K562 (cell line): ENCODE measurements around the gene MAP1LC3B2. TPM values are rescaled to one million over a fixed set of nuclear protein-coding genes. Genes with fewer than 3 reads are reported as not detected.

Experiments
- BCOR ChIP-seq: fragments of 450-650 bp; IDR thresholded peaks from 2 replicates; pipeline ENCODE4 v1.6.1; 2016
- CTCFL ChIP-seq: IDR thresholded peaks from 2 replicates; pipeline ENCODE4 v1.6.1; 2011; ENCODE audit warnings: borderline replicate concordance, low read depth, mild to moderate bottlenecking, moderate library complexity, low read length; ENCODE audit not compliant: insufficient read depth, poor library complexity, severe bottlenecking
- MBD1 ChIP-seq: fragments of 250-450 bp; sonication (Bioruptor Pico); IDR thresholded peaks from 2 replicates; pipeline ENCODE4 v1.8.0; 2022; ENCODE audit warnings: inconsistent platforms
- OTX1 ChIP-seq: fragments of 450-650 bp; formaldehyde crosslinking; IDR thresholded peaks from 2 replicates; pipeline ENCODE4 v1.4.0; 2022; ENCODE audit warnings: mild to moderate bottlenecking
- PML ChIP-seq: IDR thresholded peaks from 2 replicates; pipeline ENCODE4 v1.6.1; 2012; ENCODE audit warnings: low read length, inconsistent platforms
- PRMT5 ChIP-seq: sonication (generic); formaldehyde crosslinking; IDR thresholded peaks from 2 replicates; pipeline ENCODE4 v1.5.0; 2020; ENCODE audit warnings: missing genetic modification reagents
- UBTF ChIP-seq, 2 experiments: IDR thresholded peaks; 2 replicates each; pipeline ENCODE4 v1.6.1; 2012; ENCODE audit warnings: improper control_type of control experiment in 2 of 2, low read depth in 2 of 2, low read length in 2 of 2, borderline replicate concordance in 1 of 2
- ZBTB17 ChIP-seq: fragments of 450-650 bp; formaldehyde crosslinking; IDR thresholded peaks from 2 replicates; pipeline ENCODE4 v1.4.0; 2020; ENCODE audit warnings: mild to moderate bottlenecking
- ZNF407 ChIP-seq: fragments of 450-650 bp; IDR thresholded peaks from 2 replicates; pipeline ENCODE4 v1.6.1; 2016; ENCODE audit warnings: low read depth
- polyA plus RNA-seq, 8 experiments: library from polyadenylated mRNA; depleted of rRNA in 4 of 8; stranded (reverse) in 5 of 8; unstranded in 3 of 8; fragments of >200 nt; fragmentation: Nextera tagmentation in 2 of 8; fragmentation: Illumina TruSeq in 1 of 8; extraction: Ambion mirVana in 2 of 8; extraction: Trizol in 1 of 8; gene quantifications; 2 replicates each; pipeline versions ENCODE4 v1.2.1 to v1.2.3, GENCODE V29; 2011 to 2014; ENCODE audit warnings: inconsistent platforms in 1 of 8, missing spikeins in 1 of 8
- total RNA-seq, 7 experiments: library from RNA; depleted of rRNA in 6 of 7; stranded (reverse); fragments of >200 nt in 6 of 7; fragmentation: Illumina TruSeq in 2 of 7; extraction: Trizol in 2 of 7; gene quantifications; 2 replicates each; pipeline versions ENCODE4 v1.2.1 to v1.2.3, GENCODE V29; 2011 to 2021; ENCODE audit warnings: low replicate concordance in 1 of 7

Gene MAP1LC3B2
- total and polyA plus RNA-seq, 9 of the 15 experiments (the other 6 are each of a cell fraction or from before 2014, with no cell fraction given): 0.53 to 2.8 (median 0.76) TPM; not detected in 2

- TF ChIP-seq PML (no peak), PRMT5 (no peak), UBTF (IDR thresholded peaks at IDR 0.05; ENCODE audit: borderline replicate concordance in 1 of 2, low read depth in 2 of 2, low read length in 2 of 2) (peak in 1 of 2 experiments; percentile 33; a peak in 1 of 4 replicates), ZBTB17 (peak; percentile 81), BCOR (peak; percentile 43), MBD1 (CRISPR knock-in tag) (no peak), ZNF407 (no peak), CTCFL (no peak), OTX1 (no peak)
These were observed 39.4 kb downstream of the MAP1LC3B2 start (continued) for GRCh38 chr12:116598311-116599284.
